Kidney (tissue), 14 donors: ENCODE data around the gene MIB1. TPM values are rescaled to one million over a fixed set of nuclear protein-coding genes. Genes with fewer than 3 reads are reported as not detected.
A peak's percentile ranks its signal among the peaks of the same experiment; 100 is the strongest.

Experiments used
- DNase-seq, 5 donors: peaks; one replicate each; pipeline ENCODE4 v3.0.0-alpha.2; 2013 to 2020
- FAIRE-seq: peaks from 2 replicates; lab custom pipeline; 2012; peaks lifted over from hg19 to GRCh38; lab: Jason Lieb, UNC
- H3K27ac ChIP-seq, 2 donors: one replicate each; pipeline ENCODE4 v1.7.0; 2013; ENCODE audit warnings: low read depth in 2 of 2, low read length in 2 of 2, inconsistent platforms in 1 of 2
- H3K27me3 ChIP-seq: one replicate; pipeline ENCODE4 v1.7.1; 2013; ENCODE audit warnings: low read length, inconsistent platforms; ENCODE audit not compliant: control insufficient read depth, insufficient read depth
- H3K36me3 ChIP-seq, 3 donors: one replicate each; pipeline versions ENCODE4 v1.7.0 to v1.7.1; 2013; ENCODE audit warnings: low read length in 3 of 3, control low read depth in 1 of 3, inconsistent platforms in 1 of 3; ENCODE audit not compliant: insufficient read depth in 3 of 3, control insufficient read depth in 2 of 3
- H3K4me1 ChIP-seq, 3 donors: one replicate each; pipeline versions ENCODE4 v1.7.0 to v1.7.1; 2013; ENCODE audit warnings: low read length in 3 of 3, inconsistent platforms in 1 of 3, low read depth in 1 of 3; ENCODE audit not compliant: control insufficient read depth in 2 of 3, insufficient read depth in 2 of 3
- H3K4me3 ChIP-seq, 3 donors: one replicate each; pipeline versions ENCODE4 v1.7.0 to v1.8.1; 2013; ENCODE audit warnings: low read length in 3 of 3, control low read depth in 1 of 3, inconsistent platforms in 1 of 3
- H3K9ac ChIP-seq, 3 donors: one replicate each; pipeline versions ENCODE4 v1.7.0 to v1.7.1; 2013; ENCODE audit warnings: low read length in 3 of 3, control low read depth in 1 of 3, inconsistent platforms in 1 of 3
- H3K9me3 ChIP-seq, 3 donors: one replicate each; pipeline versions ENCODE4 v1.7.0 to v1.7.1; 2013; ENCODE audit warnings: low read length in 3 of 3, control low read depth in 1 of 3, inconsistent platforms in 1 of 3; ENCODE audit not compliant: control insufficient read depth in 2 of 3, insufficient read depth in 1 of 3
- CTCF ChIP-seq: IDR thresholded peaks from 3 replicates; pipeline ENCODE4 v1.5.1; 2012; ENCODE audit warnings: mild to moderate bottlenecking, moderate library complexity, borderline replicate concordance; ENCODE audit not compliant: insufficient read depth; ENCODE audit errors: extremely low read depth
- intact Hi-C: fragments of 100-400 bp; cut with DNase I; formaldehyde crosslinking; loops from one replicate; pipeline ENCODE4 v1.11.1; 2022
- polyA plus RNA-seq: library from polyadenylated mRNA; stranded (reverse); fragments of 350-450 nt; fragmentation: Illumina TruSeq; extraction: RNeasy Lipid Tissue Mini Kit (QIAGEN cat#74804); gene quantifications from one replicate; pipeline ENCODE4 v1.2.3, GENCODE V29; 2014; ENCODE audit warnings: low read depth, low replicate concordance; ENCODE audit not compliant: insufficient read depth
- total RNA-seq: library from RNA; stranded (reverse); fragmentation: NEBNext Ultra II Directional; extraction: Animal tissue kit (Norgen Biotek cat#: 25700); gene quantifications from one replicate; pipeline ENCODE4 v1.2.1, GENCODE V29; 2021
- donor health status: control.
- donor health status: control.
- donor health status: control.
- donor health status: control.
- donor health status: control.
- donor health status: DM: yes; HTN: yes; CAD: no.
- donor health status: Normal renal cell carcinoma (clear cell type).

MIB1 gene
- total and polyA plus RNA-seq, 2 donors from 2014 or later, result 4.5 to 38.6 TPM

- TF ChIP-seq CTCF, result no peak
- H3K27me3 ChIP-seq, result no peaks in the 10 kb centered on the region
- DNase-seq (peak; percentile 46 to 82 (median 71)), FAIRE-seq (no peak)
- intact Hi-C loops, result no loop called here
- H3K36me3 ChIP-seq, result no peaks in the 10 kb centered on the region
- H3K27ac ChIP-seq, result peak overlapping the region in 1 of 2 donors; percentile 99
- peak overlapping the region; percentile 4 to 75 (median 11) for H3K9ac ChIP-seq
- peak overlapping the region; percentile 56 to 79 (median 75) for H3K4me3 ChIP-seq
- no peaks in the 10 kb centered on the region for H3K9me3 ChIP-seq
- H3K4me1 ChIP-seq, result peaks cover 0 to 6% (median 0%) of the 10 kb centered on the region in 3 donors
Measured at GRCh38 chr18:21741562-21742314, 1.1 kb downstream of the MIB1 start.

- no peak for FAIRE-seq
- intact Hi-C loops, result no loop called here
- H3K9ac ChIP-seq, result peak overlapping the region in 2 of 3 donors; percentile 6 to 75
- no peaks in the 10 kb centered on the region for H3K9me3 ChIP-seq
- peak in 2 of 5 donors; percentile 17 to 29 for DNase-seq
- H3K27me3 ChIP-seq, result no peaks in the 10 kb centered on the region
- H3K27ac ChIP-seq, result no peak overlapping the region
- no peak for TF ChIP-seq CTCF
- peak overlapping the region in 2 of 3 donors; percentile 56 to 79 for H3K4me3 ChIP-seq
- H3K36me3 ChIP-seq, result no peaks in the 10 kb centered on the region
- peaks cover 0 to 6% (median 2%) of the 10 kb centered on the region in 3 donors for H3K4me1 ChIP-seq
Measured at GRCh38 chr18:21742315-21742687, 1.7 kb downstream of the MIB1 start.

GRCh38 chr18:21743166-21743832 is 2.7 kb downstream of the MIB1 start:
- H3K27ac ChIP-seq, result no peak overlapping the region
- intact Hi-C loops, result no loop called here
- FAIRE-seq (no peak), DNase-seq (no peak)
- no peak for TF ChIP-seq CTCF
- no peaks in the 10 kb centered on the region for H3K36me3 ChIP-seq
- H3K4me3 ChIP-seq, result peak overlapping the region in 1 of 3 donors; percentile 14
- H3K4me1 ChIP-seq, result peaks cover 0 to 6% (median 5%) of the 10 kb centered on the region in 3 donors
- no peak overlapping the region for H3K9ac ChIP-seq
- H3K27me3 ChIP-seq, result no peaks in the 10 kb centered on the region
- H3K9me3 ChIP-seq, result no peaks in the 10 kb centered on the region
